Measurements from ENCODE around the gene GIMAP7.
"Not testable (repeated sequence)": the region's sequence is repeated elsewhere in the genome, so short reads cannot be mapped to it uniquely, and the experiment has no call there.

GIMAP7 gene

GRCh38 chr7:150515248-150516147 lies 826 bp downstream of the GIMAP7 start:
- peak in 1 of 2 donors; percentile 20 for DNase-seq

DNA sequence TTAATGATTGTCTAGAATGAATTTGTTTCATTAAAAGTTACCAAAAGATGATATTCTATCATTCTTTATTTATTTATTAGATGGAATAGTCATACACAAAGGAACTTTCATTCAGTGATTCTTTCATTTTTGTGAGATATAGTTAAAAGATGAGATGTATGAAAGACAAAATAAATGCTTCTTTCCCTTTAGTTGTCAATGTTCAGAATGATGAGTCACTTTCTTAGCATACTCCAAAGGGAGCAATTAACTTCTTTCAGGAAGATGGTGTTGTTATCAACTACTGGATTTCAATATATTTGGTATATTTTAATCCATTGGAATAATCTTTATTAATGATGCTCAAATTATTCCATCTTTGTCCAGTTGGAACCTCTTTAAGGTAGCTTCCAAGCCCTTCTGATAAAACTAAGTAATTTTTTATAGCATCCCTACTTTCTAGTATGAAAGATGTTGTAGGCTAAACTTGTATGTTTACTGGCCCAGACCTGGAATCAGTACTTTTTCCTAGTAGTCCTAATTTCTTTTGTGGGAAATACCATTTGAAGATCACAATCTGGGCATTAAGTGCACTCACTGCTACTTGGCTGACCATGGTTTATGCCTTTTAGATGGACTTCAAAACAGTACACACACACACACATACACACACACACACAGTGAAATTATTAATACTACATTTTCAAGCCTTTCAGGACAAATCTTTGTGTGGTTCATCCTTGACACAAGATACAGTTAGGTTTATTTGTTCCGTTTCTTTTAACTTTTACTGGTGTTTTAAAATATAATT lies 2.5 kb downstream of the GIMAP7 start:
- DNase-seq, result no peak

DNA sequence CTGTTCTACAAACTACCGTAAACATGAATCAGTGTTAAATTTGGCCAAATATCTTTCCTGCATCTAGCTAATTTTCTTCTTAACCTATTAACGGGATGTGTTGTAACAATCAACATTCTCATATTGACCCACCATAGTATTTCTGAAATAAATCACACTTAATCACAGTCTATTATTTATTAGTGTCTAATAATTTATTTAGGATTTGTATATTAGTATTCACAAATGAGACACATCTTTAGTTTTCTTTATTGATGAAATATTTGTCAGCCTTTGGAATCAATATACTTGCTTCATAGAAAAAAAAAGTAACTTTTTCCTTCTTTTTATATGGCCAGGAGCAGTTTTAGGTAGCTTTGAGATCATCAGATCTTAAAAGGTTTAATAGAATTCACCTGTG lies 4.6 kb downstream of the GIMAP7 start:
- no peak for DNase-seq

DNA sequence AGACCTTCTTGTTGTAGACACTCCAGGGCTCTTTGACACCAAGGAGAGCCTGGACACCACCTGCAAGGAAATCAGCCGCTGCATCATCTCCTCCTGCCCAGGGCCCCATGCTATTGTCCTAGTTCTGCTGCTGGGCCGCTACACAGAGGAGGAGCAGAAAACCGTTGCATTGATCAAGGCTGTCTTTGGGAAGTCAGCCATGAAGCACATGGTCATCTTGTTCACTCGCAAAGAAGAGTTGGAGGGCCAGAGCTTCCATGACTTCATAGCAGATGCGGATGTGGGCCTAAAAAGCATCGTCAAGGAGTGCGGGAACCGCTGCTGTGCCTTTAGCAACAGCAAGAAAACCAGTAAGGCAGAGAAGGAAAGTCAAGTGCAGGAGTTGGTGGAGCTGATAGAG lies 5.5 kb downstream of the GIMAP7 start:
- DNase-seq, result no peak

DNA sequence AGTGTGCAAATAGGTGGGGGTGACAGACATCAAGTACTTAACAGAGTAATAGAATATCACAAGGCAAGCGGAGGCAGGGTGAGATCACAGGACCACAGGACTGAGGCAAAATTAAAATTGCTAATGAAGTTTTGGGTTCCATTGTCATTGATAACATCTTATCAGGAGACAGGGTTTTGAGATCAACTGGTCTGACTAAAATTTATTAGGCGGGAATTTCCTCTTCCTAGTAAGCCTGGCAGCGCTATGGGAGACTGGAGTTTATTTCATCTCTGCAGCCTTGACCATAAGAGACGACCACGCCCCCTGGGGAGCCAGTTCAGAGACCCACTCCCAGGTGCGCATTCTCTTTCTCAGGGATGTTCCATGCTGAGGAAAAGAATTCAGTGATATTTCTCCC lies 8.3 kb downstream of the GIMAP7 start:
- DNase-seq, result not testable (repeated sequence)

DNA sequence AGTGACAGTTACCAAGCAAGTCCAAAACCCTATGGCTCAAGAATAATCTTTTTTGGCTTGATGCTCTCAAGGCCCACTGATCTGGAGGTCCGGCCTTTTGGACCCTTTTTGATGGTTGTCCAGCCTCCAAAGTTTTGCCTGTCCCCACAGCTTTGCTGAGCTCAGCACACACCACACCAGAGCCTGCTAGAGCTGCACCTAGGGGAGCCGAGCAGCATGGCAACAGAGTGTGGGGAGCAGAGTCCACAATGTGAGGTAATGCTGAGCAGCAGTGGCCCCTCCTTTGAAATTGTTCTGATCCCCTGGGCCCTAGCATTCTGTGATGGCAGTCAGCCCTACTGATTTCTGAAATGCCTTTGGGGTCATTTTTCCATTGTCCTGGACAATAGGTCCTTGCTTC lies 9.3 kb downstream of the GIMAP7 start:
- no peak for DNase-seq

- no peak for DNase-seq
These were observed 17.0 kb downstream of the GIMAP7 start for GRCh38 chr7:150531704-150532103.

- no peak for DNase-seq
These were observed 23.6 kb downstream of the GIMAP7 start for GRCh38 chr7:150538259-150538658.

DNA sequence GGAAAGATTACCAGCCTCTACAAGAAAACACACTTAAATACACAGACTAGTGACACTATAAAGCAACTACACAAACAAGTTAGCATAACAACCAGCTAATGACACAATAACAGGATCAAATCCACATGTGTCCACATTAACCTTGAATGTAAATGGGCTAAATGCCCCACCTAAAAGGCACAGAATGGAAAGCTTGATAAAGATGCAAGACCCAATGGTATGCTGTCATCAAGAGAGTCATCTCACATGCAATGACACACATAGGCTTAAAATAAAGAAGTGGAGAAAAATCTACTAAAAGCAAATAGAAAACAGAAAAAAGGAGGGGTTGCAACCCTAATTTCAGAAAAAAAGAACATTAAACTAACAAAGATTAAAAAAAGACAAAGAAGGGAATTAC lies 38.5 kb downstream of the GIMAP7 start:
- no peak for DNase-seq

- DNase-seq, result peak in 1 of 2 donors; percentile 47
These were observed 42.0 kb downstream of the GIMAP7 start for GRCh38 chr7:150556521-150557138.

- no peak for DNase-seq
These were observed 45.8 kb downstream of the GIMAP7 start for GRCh38 chr7:150560486-150560885.

- DNase-seq, result no peak
These were observed 48.2 kb downstream of the GIMAP7 start for GRCh38 chr7:150562919-150563318.

- DNase-seq, result no peak
These were observed 49.3 kb downstream of the GIMAP7 start for GRCh38 chr7:150564006-150564405.

GRCh38 chr7:150564566-150564965 lies 49.9 kb downstream of the GIMAP7 start:
- DNase-seq, result no peak

DNA sequence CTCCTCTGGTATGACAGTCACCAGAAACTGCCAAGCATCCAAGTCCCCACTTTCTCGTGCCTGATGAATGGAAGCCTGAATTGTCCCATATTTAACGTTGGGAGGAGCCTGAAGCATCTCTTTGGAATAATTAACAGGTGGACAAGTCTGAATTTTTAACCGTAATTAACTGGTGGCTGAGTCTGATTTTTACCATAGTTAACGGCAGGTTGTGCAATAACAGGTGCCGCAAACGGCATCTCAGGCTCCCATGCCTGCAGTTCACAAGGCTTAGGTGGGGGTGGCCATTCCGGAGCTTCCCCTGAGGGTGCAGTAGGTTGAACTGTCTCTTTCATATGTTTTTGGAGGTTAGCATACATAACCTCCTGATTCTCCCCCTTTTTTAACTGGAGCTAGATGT lies 50.6 kb downstream of the GIMAP7 start:
- no peak for DNase-seq

- DNase-seq, result no peak
These were observed 51.5 kb downstream of the GIMAP7 start for GRCh38 chr7:150566123-150566522.

GRCh38 chr7:150566572-150566971 lies 51.9 kb downstream of the GIMAP7 start:
- no peak for DNase-seq

DNA sequence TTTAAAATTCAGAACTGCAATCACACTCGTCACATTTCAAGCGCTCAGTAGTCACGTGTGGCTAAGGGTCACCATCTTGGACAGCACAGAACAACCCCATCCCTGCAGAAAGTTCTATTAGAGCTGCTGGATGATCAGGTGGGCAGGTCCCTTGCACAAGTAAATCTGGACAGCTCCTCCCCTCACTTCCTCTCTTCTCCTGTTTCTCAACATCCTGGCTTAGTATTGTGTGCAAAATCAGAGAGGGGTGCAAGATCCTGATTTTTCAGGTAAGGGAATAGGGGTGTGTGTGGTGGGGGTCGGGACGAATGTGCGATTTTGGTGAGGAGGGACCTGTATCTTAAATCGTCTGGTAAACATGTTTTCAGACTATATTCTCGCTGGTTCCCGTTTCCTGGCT lies 52.5 kb downstream of the GIMAP7 start, which contains the start of gene GIMAP4:
TSS of gene GIMAP4 (plus strand) at position 222 of the 400 bp plus-strand sequence. CDS start 2,512 bp downstream, outside the sequence.
- DNase-seq, result peak; percentile 51 to 58

DNA sequence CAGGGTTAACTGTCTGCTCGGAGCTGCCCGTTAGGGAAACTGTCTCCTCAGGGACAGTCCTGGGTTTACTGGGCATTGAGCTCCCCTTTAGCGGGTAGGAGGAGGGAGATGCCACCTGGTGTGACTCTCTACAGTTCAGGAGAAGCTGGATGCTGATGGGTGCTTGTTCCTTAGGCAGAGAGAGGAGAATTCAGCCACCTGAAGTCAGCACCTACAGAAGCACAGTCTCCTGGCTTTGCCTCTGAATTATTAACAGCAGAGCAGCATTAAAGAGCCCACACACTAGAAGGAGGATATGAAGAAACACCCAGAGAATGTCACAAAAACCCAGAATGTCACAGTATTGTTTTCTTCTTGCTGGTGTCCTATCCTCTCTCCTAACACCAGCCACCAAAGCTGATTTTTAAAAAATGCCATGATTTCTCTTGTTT lies 53.2 kb downstream of the GIMAP7 start:
- peak; percentile 66 to 74 for DNase-seq

DNA sequence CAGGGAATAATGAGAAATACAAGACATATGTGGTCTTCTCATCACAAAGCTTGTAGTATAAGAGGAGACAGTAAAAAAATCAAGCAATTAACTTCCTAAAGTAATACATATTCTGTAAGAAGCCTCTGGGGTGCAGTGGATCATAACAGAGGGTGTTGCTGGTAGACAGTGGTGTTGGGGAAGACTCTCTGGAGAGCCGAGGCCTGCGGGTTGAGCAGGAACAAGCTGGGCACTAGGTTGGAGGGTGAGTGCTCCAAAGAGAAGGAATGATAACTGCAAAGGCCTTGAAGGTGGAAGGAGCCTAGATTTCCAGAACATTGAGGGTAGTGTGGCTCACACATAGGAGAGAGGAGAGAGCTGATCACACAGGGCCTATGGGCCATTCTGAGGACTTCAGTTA lies 54.0 kb downstream of the GIMAP7 start:
- peak in 1 of 2 donors; percentile 28 for DNase-seq

DNA sequence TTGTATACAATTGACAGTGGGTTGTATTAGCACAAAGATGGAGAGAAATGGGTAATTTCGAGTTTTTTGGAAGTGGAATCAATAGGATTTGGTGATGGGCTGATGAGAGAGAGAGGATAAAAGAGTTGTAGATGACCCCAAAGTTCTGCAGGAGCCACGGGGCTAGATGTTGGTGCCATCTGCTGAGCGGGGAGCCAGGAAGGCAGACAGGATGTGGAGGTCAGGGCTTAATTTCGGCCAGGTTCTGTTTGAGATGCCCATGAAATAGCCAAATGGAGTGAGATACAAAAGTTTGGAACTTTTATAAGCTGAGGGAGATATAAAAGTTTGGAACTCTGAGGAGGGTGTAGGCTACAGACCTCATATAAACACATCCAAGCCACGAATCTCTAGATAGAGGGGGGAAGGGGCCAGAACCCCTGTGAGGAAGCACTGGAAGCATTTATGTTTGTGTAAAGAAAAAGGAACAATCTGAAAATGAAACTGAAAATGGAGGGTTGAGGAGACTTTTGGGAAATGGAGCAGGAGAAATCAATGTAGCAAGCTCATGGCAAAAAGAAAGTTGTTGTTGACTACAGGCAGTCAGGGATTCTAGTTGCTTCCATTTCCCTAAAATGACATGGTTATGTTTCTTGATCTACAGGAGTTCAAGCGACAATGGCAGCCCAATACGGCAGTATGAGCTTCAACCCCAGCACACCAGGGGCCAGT lies 54.7 kb downstream of the GIMAP7 start:
- DNase-seq, result peak; percentile 56 to 72
